ENCODE results near the gene ARHGEF19. TPM values are rescaled to one million over a fixed set of nuclear protein-coding genes. Genes with fewer than 3 reads are reported as not detected.
"Not testable (repeated sequence)": the region's sequence is repeated elsewhere in the genome, so short reads cannot be mapped to it uniquely, and the experiment has no call there.

ARHGEF19 gene
- total RNA-seq, 1 donor from 2014 or later: 2.0 TPM

DNA sequence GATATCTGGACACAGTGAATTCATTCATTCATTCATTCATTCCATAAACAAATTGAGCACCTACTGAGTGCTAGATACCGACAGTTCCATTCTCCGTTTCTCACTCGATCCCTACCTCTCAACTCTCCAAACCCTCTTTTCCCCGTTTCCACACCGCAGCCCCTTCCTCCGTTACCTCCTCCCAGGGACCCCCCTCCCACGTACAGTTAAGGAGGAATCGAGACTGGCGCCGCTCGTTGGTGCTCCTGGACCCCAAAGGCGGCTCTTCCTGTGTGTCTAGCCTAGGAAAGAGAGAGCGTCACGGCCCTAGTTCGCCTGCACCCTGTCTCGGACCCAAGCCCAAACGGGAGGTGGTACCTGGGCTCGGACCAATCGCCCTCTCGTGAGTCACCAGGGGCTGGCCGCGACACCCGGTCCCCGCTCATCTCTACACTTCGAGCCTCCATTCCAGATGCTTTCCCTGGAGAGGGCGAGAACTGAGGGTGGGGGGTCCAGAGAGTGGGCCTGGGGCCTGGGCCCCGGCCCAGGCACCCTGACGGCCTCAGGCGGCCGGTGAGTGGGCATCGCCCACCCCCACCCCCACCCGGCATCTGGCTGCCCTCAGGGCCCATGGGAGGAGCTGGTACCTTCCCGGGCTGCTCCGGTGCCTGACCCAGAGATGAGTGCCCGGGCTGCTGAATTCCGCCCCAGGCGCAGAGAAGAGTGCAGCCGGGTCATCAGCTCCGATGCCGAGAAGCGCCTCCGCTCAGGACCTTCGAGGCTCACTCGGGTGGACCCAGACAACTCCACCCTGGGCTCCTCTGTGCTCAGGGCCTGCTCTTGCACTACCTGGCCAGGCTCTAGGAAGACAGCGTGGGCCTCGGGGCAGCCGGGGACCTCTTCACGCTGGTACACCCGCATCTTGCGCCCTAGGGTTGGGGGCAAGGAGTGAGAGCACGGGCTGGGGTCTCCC is 4.9 kb downstream of the ARHGEF19 start:
- DNase-seq: no peak
- ATAC-seq: no peak
- intact Hi-C loops (cut with micrococcal nuclease): no loop called here

DNA sequence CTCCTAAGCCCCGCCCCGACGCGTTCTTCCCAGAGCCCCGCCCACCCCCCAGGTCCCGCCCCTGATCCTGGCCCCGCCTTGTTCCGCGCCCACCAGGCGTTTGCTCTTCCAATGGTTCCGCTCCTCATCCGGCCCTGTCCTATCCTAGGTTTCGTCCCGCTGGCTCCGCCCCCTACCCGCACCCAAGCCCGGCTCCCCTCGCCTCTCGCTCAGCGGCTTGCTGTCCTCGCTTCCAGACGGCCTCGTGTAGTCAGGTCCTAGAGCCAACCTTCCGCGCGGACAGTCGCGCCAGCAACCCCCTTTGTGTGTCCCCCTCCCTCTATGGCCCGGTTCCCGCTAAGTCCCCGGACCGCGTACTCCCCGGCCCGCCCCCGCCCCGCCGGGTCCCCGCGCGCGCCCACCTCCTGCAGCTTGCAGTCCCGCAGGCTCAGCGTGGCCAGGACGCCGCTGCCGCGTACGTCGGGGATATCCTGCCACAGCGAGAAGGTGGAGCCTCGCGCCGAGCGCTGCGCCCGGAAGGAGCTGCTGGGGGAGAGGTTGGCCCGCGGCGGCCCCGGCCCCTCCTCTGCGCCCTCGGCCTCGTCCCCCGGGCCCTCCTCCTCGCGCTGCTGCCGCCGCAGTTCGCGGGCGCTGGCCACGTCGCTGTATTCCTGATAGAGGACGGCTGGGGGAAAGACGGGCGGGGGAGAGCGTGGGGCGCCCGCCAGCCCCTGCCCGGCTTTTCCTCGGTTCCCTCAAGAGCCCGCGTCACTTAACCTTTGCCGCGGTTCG is 5.7 kb downstream of the ARHGEF19 start:
- ATAC-seq (peak; percentile 94), DNase-seq (peak; percentile 98)
- intact Hi-C loops (cut with micrococcal nuclease): no loop called here

GRCh38 chr1:16205891-16206546 is 6.4 kb downstream of the ARHGEF19 start:
- intact Hi-C loops (cut with micrococcal nuclease): no loop called here
- no peak for ATAC-seq

GRCh38 chr1:16205334-16205671 is 7.1 kb downstream of the ARHGEF19 start:
- DNase-seq: no peak
- intact Hi-C loops (cut with micrococcal nuclease): no loop called here

More at GRCh38 chr1:16205891-16206546, 6.4 kb downstream of the ARHGEF19 start:
- DNase-seq: peak; percentile 61

DNA sequence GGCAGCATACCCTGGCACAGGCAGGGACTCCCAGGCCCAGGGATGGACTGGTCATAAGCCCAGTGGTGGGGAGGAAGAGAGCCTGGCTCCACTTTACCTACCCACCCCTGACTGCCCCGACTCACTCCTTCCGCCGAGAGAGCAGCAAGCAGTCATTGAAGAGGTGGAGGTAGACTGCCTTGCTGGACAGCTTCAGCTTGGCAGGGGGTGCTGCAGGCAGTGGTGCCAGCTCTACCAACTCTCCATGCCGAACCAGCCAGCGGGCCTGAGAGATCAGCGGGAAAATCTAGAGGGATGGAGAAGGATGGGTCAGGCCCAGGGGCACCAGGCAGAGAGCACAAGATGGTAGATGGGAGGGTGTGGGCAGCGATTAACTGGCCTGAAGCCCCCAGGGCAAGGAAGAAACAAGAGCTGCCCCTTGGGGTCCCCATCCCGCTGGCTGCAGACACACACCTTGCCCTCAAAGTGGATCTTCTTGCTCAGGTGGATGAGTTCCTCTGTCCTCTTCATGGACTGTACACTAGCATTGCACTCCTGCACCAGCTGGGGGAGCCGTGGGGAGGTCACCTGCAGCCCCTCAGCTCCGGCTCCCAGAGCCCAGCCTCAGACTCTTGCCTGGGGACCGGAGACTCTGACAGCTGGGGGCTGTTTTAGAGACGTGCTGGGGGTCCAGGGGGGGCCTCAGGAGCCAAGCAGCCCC is 7.7 kb downstream of the ARHGEF19 start:
- DNase-seq (peak; percentile 67), ATAC-seq (peak; percentile 9)
- intact Hi-C loops (cut with micrococcal nuclease): no loop called here

More at GRCh38 chr1:16205334-16205671, 7.1 kb downstream of the ARHGEF19 start:
- no peak for ATAC-seq

- no peak for ATAC-seq
- DNase-seq: no peak
- intact Hi-C loops (cut with micrococcal nuclease): no loop called here
These were observed 8.2 kb downstream of the ARHGEF19 start for GRCh38 chr1:16204216-16204615.

DNA sequence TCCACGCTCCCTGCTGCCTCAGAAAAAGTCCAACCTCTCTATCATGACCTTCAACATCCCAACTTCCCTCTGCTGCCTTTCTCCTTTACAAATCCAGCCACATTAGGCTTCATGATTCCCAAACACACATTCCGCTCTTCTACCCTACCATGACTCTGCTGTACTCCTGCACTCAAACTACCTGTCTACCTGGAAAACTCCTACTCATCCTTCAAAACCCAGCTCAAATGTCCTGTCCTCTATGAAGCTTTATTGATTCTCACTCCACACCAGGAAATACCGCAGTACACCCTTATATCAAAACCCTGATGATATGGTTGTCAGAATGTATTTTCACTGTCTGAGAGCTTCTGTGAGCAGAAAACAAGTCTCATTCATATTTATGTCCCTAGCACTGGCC is 8.9 kb downstream of the ARHGEF19 start:
- DNase-seq: no peak
- no peak for ATAC-seq
- intact Hi-C loops (cut with micrococcal nuclease): no loop called here

- DNase-seq (no peak), ATAC-seq (no peak)
- intact Hi-C loops (cut with micrococcal nuclease): no loop called here
These were observed 9.9 kb downstream of the ARHGEF19 start for GRCh38 chr1:16202281-16203210.

- ATAC-seq: no peak
- intact Hi-C loops (cut with micrococcal nuclease): no loop called here
- no peak for DNase-seq
These were observed 12.8 kb downstream of the ARHGEF19 start for GRCh38 chr1:16199700-16200099.

DNA sequence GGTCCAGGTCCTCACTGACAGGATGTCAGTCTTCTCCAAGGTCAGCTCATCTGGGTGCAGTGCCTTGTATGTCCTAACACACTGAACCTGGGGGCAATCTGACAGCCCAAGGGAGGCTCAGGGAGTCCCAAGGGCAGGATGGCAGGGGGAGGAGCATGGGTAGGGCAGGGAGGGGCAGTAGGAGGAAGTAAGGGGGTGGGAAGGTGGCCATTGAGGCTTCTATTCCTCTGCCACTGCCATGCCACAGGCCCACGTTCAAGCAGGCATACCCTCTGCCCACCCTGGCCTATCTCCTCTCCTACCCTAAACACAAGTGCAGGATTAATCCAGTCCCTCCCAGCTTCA is 13.3 kb downstream of the ARHGEF19 start:
- intact Hi-C loops (cut with micrococcal nuclease): no loop called here
- no peak for DNase-seq

DNA sequence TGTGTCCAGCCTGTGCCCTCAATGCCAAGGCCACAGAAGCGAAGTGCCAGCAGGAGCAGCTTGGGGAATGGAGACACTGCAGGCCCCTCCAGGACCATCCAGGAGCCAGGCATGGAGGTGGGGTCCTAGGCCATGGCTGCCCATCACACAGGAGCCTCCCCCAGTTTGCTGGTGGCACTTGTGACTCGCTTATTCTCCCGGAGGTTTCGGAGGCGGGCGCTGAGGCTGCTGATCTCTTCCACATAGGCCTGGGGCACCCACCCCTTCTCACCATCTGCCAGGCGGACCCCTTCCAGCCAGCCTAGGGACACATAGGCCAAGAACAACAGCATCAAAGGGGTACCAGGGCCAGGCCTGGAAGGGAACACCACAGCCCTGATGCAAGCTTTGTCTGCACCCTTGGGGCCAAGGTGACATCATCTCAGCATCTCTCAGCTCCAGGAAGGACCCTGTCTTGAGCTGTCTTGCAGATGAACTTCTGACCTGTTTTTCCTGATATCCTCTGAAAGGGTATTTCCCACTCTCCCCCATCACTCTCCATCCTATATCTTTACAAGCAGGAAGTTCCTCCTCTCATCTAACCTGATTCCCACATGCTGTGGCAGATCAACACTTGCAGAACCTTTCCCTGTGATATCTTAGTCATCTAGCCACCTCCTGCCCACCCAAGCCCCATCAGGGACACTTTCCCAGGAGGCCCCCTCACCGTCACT is 13.9 kb downstream of the ARHGEF19 start:
- DNase-seq: no peak
- no peak for ATAC-seq
- intact Hi-C loops (cut with micrococcal nuclease): no loop called here

More for the DNA sequence above, 13.3 kb downstream of the ARHGEF19 start:
- ATAC-seq: no peak

- intact Hi-C loops (cut with micrococcal nuclease): no loop called here
- ATAC-seq (no peak), DNase-seq (peak; percentile 6)
These were observed 15.6 kb downstream of the ARHGEF19 start for GRCh38 chr1:16196874-16197273.

DNA sequence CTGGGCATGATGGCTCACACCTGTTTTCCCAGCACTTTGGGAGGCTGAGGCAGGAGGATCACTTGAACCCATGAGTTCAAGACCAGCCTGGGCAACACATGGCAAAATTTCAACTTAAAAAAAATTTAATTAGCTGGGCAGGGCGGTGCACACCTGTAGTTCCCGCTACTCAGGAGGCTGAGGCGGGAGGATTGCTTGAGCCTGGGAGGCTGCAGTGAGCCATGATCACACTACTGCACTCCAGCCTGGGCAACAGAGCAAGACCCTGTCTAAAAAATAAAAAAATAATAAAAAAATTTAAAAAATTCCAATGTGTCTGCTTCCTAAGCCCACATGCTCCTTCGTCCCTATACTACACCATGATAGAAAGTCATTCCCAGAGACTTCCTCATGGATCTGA is 16.3 kb downstream of the ARHGEF19 start:
- ATAC-seq; intact Hi-C loops (cut with micrococcal nuclease); DNase-seq: not testable (repeated sequence)

DNA sequence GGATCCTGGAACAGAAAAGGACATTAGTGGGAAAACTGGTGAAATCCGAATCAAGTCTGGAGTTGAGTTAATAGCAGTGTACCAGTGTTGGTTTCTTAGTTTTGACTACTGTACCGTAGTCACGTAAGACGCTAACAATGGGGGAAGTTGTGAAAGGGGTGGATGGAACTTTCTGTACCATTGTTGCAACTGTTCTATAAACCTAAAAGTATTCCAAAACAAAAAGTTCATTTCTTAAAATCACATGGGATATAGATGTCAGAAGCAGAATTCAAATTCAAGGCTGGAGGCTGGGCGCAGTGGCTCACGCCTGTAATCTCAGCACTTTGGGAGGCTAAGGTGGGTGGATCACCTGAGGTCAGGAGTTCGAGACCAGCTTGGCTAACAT is 16.9 kb downstream of the ARHGEF19 start:
- no peak for DNase-seq
- no peak for ATAC-seq
- intact Hi-C loops (cut with micrococcal nuclease): no loop called here

DNA sequence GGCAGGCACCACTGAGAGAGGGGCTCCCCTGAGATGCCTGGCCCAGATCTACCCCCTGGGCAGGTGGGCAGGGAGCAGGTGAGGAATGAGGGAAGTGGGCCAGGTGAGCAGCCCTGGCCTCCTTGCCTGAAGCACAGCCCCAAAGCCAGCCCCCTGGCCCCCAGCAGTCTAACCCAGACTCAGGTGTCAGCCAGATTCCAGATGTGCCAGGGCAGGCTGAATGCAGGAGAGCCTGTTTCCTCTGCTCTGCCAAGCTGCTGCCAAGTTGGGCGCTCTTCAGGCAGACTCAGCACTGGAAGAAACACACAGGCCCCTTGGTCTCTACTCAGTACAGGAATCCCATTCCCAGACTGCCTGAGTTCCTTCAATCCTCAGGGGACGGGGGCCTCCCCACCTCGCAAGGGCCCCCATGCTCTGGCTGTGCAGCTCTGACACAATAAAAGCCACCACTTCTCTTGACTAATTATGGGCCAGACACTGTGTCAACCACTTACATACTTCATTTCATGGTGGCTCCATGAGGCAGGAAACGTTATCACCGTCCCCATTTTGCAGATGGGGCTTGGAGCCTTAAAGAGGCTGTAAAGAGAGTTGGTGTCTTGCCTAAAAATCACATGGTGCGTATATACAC is 20.4 kb downstream of the ARHGEF19 start:
- intact Hi-C loops (cut with micrococcal nuclease): no loop called here
- no peak for ATAC-seq
- no peak for DNase-seq

- no peak for ATAC-seq
- DNase-seq: peak; percentile 61
- intact Hi-C loops (cut with micrococcal nuclease): no loop called here
These were observed 21.1 kb downstream of the ARHGEF19 start for GRCh38 chr1:16191309-16191708.

- ATAC-seq: no peak
- intact Hi-C loops (cut with micrococcal nuclease): no loop called here
- no peak for DNase-seq
These were observed 22.4 kb downstream of the ARHGEF19 start for GRCh38 chr1:16189921-16190621.
